ENCODE results near the gene TRAPPC11. TPM values are rescaled to one million over a fixed set of nuclear protein-coding genes. Genes with fewer than 3 reads are reported as not detected.

Gene TRAPPC11
- total RNA-seq, 1 experiment from 2014 or later, result 15.6 TPM

GRCh38 chr4:183691897-183692296 lies 32.8 kb downstream of the TRAPPC11 start (continued):
- TF ChIP-seq CBX3 (IDR thresholded peaks at IDR 0.05; ENCODE audit: low read depth), result no peak
- no peak for TF ChIP-seq EZH2phosphoT487 (IDR thresholded peaks at IDR 0.05; ENCODE audit: borderline replicate concordance)
- no peak for TF ChIP-seq POLR2A (IDR thresholded peaks at IDR 0.05; ENCODE audit: borderline replicate concordance, extremely low read depth, insufficient read depth, insufficient read length)
- TF ChIP-seq REST (IDR thresholded peaks at IDR 0.05; ENCODE audit: low read depth), result no peak
- TF ChIP-seq ZFX (IDR thresholded peaks at IDR 0.05), result no peak
- no peak for TF ChIP-seq SP1 (IDR thresholded peaks at IDR 0.05; ENCODE audit: low read depth)
- TF ChIP-seq TCF7L2 (IDR thresholded peaks at IDR 0.05; ENCODE audit: borderline replicate concordance, extremely low read depth, insufficient read depth, insufficient read length), result no peak
- no peak for TF ChIP-seq ELF1 (IDR thresholded peaks at IDR 0.05; ENCODE audit: borderline replicate concordance, low read depth)

- H3K4me2 ChIP-seq (ENCODE audit: low read length), result no peak overlapping the region
- CTCF ChIA-PET, result no interaction called here
- no peak overlapping the region for H3K9ac ChIP-seq (ENCODE audit: low read length)
- H3K36me3 ChIP-seq (ENCODE audit: control insufficient read depth in 1 of 2, insufficient read depth in 2 of 2, low read length in 2 of 2), result 0 out of 4 replicates have a peak, but pooled peaks cover 0 to 2% of the 10 kb centered on the region in 2 experiments
- H3K4me3 ChIP-seq (replicated peaks in 1 of 2; ENCODE audit: low read depth in 1 of 2, low read length in 2 of 2), result no peak overlapping the region
- no peaks in the 10 kb centered on the region for H3K9me3 ChIP-seq (ENCODE audit: control insufficient read depth in 1 of 2, insufficient read depth in 1 of 2, low read depth in 1 of 2, low read length in 2 of 2)
- RAD21 ChIA-PET (ENCODE audit: low non-redundant PET in 1 of 2, low total read pairs in 2 of 2, uncharacterized antibody in 2 of 2, unreplicated experiment in 2 of 2), result no interaction called here
- no peak for DNase-seq (ENCODE audit: low read depth, low spot score)
- no peaks in the 10 kb centered on the region for H3K79me2 ChIP-seq (ENCODE audit: insufficient read depth, low read length)
- no peak for ATAC-seq
- no peak overlapping the region for H2AFZ ChIP-seq (ENCODE audit: low read depth, low read length, poor library complexity, severe bottlenecking)
- no peaks in the 10 kb centered on the region for H3K4me1 ChIP-seq (ENCODE audit: control insufficient read depth in 1 of 2, insufficient read depth in 2 of 2, low read length in 2 of 2)
- POLR2A ChIA-PET, result no interaction called here
- no peaks in the 10 kb centered on the region for H3K9me2 ChIP-seq (ENCODE audit: insufficient read depth)
- intact Hi-C loops (cut with micrococcal nuclease), result no loop called here
- no peak overlapping the region for H3K27ac ChIP-seq (ENCODE audit: low read depth, low read length)
- H4K20me1 ChIP-seq (ENCODE audit: insufficient read depth), result no peaks in the 10 kb centered on the region
- H3K27me3 ChIP-seq (ENCODE audit: insufficient read depth, low read length), result no peaks in the 10 kb centered on the region
- no TSS peak for BruUV-seq (replicated peaks)
- TF ChIP-seq EZH2phosphoT487 (IDR thresholded peaks at IDR 0.05; ENCODE audit: borderline replicate concordance) (no peak), SRF (IDR thresholded peaks at IDR 0.05; ENCODE audit: low read depth) (no peak), ZNF274 (IDR thresholded peaks at IDR 0.05; ENCODE audit: low read depth, low read length) (no peak), TCF7L2 (IDR thresholded peaks at IDR 0.05; ENCODE audit: borderline replicate concordance, extremely low read depth, insufficient read depth, insufficient read length) (no peak), ZBTB33 (IDR thresholded peaks at IDR 0.05; ENCODE audit: extremely low read depth, insufficient replicate concordance, low read length) (no peak), ELF1 (IDR thresholded peaks at IDR 0.05; ENCODE audit: borderline replicate concordance, low read depth) (no peak), CTCF (IDR thresholded peaks at IDR 0.05 in 2 of 3, conservative IDR thresholded peaks at IDR 0.05 in 1 of 3; ENCODE audit: borderline replicate concordance in 1 of 3, insufficient read depth in 1 of 3, low read depth in 2 of 3, low read length in 2 of 3) (no peak), SP1 (IDR thresholded peaks at IDR 0.05; ENCODE audit: low read depth) (no peak), FOSL1 (IDR thresholded peaks at IDR 0.05; ENCODE audit: low read depth) (no peak), ZFX (IDR thresholded peaks at IDR 0.05) (no peak), CEBPB (IDR thresholded peaks at IDR 0.05; ENCODE audit: low read depth) (no peak), CBX3 (IDR thresholded peaks at IDR 0.05; ENCODE audit: low read depth) (no peak), EGR1 (IDR thresholded peaks at IDR 0.05; ENCODE audit: low read depth) (no peak)
Measured at GRCh38 chr4:183698909-183699308, 39.8 kb downstream of the TRAPPC11 start.
